B cell (primary cell): Measurements from ENCODE around the gene PHLDB2.

Experiments used
- EZH2 ChIP-seq: IDR thresholded peaks from 2 replicates; pipeline ENCODE4 v1.6.1; 2012; ENCODE audit warnings: borderline replicate concordance, low read depth, mild to moderate bottlenecking, moderate library complexity, low read length; ENCODE audit not compliant: insufficient read depth, poor library complexity, severe bottlenecking
- TF ChIP-seq, protein P1 (sequence below): fragments of 200-600 bp; IDR thresholded peaks from one replicate; pipeline ENCODE4 v1.8.0; 2022; ENCODE audit warnings: antibody characterized with exemption, mild to moderate bottlenecking

GRCh38 chr3:111937871-111938270 is 78.8 kb downstream of the PHLDB2 start:
- TF ChIP-seq, protein P1, sequence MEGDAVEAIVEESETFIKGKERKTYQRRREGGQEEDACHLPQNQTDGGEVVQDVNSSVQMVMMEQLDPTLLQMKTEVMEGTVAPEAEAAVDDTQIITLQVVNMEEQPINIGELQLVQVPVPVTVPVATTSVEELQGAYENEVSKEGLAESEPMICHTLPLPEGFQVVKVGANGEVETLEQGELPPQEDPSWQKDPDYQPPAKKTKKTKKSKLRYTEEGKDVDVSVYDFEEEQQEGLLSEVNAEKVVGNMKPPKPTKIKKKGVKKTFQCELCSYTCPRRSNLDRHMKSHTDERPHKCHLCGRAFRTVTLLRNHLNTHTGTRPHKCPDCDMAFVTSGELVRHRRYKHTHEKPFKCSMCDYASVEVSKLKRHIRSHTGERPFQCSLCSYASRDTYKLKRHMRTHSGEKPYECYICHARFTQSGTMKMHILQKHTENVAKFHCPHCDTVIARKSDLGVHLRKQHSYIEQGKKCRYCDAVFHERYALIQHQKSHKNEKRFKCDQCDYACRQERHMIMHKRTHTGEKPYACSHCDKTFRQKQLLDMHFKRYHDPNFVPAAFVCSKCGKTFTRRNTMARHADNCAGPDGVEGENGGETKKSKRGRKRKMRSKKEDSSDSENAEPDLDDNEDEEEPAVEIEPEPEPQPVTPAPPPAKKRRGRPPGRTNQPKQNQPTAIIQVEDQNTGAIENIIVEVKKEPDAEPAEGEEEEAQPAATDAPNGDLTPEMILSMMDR, result no peak
- TF ChIP-seq EZH2, result no peak
